Urinary bladder (tissue), 4 donors: ENCODE results near the gene FBXL19. TPM values are rescaled to one million over a fixed set of nuclear protein-coding genes. Genes with fewer than 3 reads are reported as not detected.

Source experiments
- DNase-seq: peaks from one replicate; pipeline ENCODE4 v3.0.0-alpha.2; 2015; ENCODE audit errors: extremely low spot score
- H3K27ac ChIP-seq: one replicate; pipeline ENCODE4 v1.5.1; 2013; ENCODE audit warnings: low read depth, mild to moderate bottlenecking, moderate library complexity
- H3K36me3 ChIP-seq: one replicate; pipeline ENCODE4 v1.6.1; 2013; ENCODE audit warnings: mild to moderate bottlenecking, moderate library complexity; ENCODE audit not compliant: insufficient read depth
- H3K4me1 ChIP-seq: one replicate; pipeline ENCODE4 v1.6.1; 2013; ENCODE audit warnings: mild to moderate bottlenecking, moderate library complexity; ENCODE audit not compliant: insufficient read depth
- H3K4me3 ChIP-seq: one replicate; pipeline ENCODE4 v1.5.1; 2013; ENCODE audit warnings: low read depth, low read length
- WGBS: extraction: QIAGEN DNeasy Blood & Tissue Kit; methylation state at CpG from one replicate; pipeline ENCODE4 v1.1.7; 2013; 5-methylcytosine and 5-hydroxymethylcytosine counted together
- polyA plus RNA-seq: library from polyadenylated mRNA; stranded (reverse); fragments of 200-250 nt; gene quantifications from one replicate; pipeline ENCODE4 v1.2.3, GENCODE V29; 2013
- total RNA-seq: library from RNA; depleted of rRNA; stranded (reverse); fragments of >200 nt; gene quantifications from one replicate; pipeline ENCODE4 v1.2.3, GENCODE V29; 2014
- donor health status: healthy with polysubstance abuse.
- donor health status: healthy.

FBXL19 gene
- total and polyA plus RNA-seq, 2 donors: 9.6 to 15.2 TPM

DNA sequence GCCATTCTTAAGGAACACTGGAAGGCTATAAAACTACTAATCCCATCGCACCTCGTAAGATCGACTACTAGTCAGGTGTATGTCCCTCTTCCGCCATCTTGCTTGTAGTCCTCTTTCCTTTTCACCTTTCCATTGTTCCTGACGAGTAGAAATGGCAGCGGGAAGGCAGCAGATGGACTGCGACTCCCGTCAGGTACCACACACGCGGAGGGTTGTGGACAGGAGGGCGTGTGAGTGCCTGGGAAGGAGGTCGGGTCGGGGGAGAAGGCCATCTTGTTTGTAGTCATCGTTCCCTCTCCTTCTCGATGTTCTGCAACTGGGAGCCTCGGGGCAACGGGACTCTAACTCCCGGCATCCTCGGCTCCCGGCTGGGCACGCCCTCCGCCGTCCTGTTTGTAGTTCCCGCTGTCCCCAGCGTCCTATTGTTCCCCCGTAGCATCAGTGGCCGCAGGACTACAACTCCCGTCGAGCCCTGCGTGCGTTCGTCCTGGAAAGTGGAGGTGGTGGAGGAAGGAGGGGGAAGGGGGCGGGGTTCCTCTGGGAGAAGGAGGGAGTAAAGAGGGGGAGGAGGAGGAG, 324 bp upstream of the FBXL19 start:
- H3K27ac ChIP-seq: peak overlapping the region; percentile 89
- peak overlapping the region; percentile 78 for H3K4me3 ChIP-seq
- peak; percentile 99 for DNase-seq
- H3K36me3 ChIP-seq: no peaks in the 10 kb centered on the region
- H3K4me1 ChIP-seq: no peaks in the 10 kb centered on the region
- WGBS: under 1% methylated on average over 33 of the region's 33 CpGs

DNA sequence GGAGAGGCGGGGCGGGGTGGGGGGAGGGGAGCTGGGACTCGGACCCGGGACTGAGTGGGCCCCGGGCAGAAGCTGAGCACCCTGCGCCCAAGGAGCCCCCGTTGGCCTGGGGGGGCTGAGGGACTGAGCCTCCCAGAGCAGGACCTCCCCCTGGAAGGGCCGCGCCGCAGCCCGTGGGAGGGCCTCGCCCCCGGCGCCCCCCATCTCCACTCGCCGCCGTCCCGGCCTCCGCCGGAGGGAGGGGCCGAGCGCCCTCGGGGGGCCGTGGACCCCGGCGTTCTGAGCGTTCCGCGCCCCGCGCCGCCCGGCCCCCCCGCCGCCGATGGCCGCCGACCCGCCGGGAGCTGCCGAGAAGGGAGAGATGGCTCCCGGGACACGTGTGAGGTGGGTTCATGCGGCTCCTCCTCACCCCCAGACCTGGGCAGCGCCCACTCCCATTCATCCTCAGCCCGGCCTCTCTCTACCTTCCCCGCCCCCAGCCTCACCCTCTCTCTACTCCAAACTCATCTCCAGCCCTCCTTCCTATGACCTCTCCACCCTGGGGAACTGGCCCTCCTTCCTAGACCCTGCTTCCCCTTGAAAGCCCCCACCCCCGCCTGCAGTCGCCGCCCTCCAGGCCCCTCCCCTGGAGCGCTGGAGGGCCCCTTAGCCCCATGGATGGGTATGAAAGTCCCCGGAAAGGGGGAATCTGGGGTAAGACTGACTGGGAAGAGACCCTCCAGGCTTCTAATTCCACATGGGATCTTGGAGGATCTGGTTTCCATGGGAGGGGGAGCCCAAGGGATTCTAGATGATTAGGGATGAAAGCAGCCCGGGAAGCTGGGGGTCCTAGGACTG, 922 bp downstream of the FBXL19 start:
- Histone ChIP-seq H3K4me1 (no peaks in the 10 kb centered on the region), H3K36me3 (no peaks in the 10 kb centered on the region), H3K4me3 (peak overlapping the region; percentile 78), H3K27ac (peak overlapping the region; percentile 12)
- no peak for DNase-seq
- 3% methylated on average over 53 of the region's 53 CpGs for WGBS

DNA sequence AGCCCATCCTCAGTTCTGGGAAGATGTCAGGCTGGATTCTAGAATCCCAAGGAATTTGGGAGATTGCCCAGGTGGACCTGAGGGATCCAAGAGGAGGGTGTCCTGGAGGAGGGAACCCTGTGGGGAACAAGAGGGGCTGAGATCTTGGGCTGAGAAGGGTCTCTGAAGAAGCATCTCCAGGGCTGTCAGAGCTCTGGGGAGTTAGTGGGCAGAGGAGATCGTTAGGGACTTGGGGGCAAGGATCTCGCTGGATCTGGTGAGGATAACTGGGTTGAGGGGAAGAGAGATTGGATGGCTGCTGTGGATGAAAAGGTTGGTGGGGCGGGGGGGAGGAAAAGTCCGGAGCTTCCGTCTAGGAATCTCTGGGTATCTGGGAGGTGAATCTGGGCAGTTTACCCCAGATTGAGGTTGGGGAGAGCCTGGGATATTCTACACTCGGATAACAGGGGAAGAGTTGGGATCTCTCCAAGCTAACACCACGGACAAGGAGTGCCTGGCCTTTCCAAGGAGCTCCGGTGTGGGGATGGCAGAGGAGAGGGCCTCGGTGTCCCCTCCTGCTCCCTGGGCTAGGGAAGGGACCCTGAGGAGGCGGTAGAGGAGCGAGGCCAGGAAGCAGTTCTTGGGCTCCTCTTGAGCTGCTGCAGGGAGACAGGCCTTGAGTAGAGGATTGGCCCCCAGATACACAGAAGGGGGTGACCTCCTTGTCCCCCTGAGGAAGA, 1.7 kb downstream of the FBXL19 start:
- H3K4me1 ChIP-seq: no peaks in the 10 kb centered on the region
- no peak overlapping the region for H3K4me3 ChIP-seq
- no peak overlapping the region for H3K27ac ChIP-seq

DNA sequence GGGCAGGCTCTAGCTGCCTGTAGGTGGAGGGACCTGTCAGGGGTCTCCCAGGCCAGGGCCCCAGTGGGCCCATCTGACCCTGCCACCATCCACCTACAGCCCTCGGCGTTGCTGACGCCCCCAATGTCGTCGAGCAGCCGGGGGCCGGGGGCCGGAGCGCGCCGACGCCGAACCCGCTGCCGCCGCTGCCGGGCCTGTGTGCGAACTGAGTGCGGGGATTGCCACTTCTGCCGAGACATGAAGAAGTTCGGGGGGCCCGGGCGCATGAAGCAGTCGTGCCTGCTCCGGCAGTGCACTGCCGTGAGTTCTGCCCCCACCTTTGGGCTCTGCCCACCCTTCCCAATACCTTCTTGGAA, 2.2 kb downstream of the FBXL19 start:
- H3K36me3 ChIP-seq: no peaks in the 10 kb centered on the region
- H3K4me1 ChIP-seq: no peaks in the 10 kb centered on the region
- no peak for DNase-seq
- H3K4me3 ChIP-seq: no peak overlapping the region
- H3K27ac ChIP-seq: no peak overlapping the region
- WGBS: 91% methylated on average over 26 of the region's 26 CpGs

More for the DNA sequence above, 1.7 kb downstream of the FBXL19 start:
- 65% methylated on average over 11 of the region's 11 CpGs for WGBS
- no peaks in the 10 kb centered on the region for H3K36me3 ChIP-seq
- no peak for DNase-seq

DNA sequence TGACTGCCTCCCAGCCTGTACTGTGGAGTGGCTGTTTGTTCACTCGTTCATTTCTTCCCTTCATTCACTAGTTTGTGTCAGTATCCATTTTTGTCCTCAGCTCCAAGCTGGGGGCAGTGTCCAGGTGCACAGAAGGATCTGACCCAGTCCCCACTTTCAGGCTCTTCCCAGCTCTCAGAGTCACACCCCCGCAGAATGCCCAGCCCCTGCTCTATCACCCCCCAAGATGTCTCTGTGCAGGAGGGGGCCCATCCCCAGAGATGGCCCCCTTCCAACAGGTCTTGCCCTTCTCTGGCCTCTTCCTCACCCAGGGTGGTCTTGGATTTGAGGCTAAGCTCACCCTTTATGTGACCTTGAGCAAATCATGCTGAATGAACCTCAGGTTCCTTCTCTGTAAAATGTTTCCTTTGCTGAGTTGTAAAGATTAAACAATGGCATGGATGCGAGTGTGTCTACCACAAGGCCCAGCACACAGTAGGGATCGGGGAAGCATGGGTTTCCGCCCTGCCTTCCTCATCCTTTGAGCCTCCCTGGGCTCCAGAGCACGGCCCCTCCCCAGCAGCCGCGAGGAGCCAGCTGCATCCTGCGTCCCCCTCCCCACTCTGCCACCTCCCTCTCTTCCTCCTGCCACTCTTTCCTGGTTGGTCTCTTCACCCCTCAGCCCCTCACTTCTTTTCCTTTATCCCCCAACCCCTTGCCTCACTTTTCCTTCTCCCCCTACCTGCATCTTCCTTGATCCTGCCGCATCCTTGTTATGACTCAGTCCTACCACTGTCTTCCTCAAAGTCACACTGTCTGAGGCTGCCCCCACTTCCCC, 2.8 kb downstream of the FBXL19 start:
- H3K27ac ChIP-seq: no peak overlapping the region
- H3K36me3 ChIP-seq: no peaks in the 10 kb centered on the region
- H3K4me1 ChIP-seq: no peaks in the 10 kb centered on the region
- WGBS: 72% methylated on average over 10 of the region's 10 CpGs
- DNase-seq: no peak
- no peak overlapping the region for H3K4me3 ChIP-seq

DNA sequence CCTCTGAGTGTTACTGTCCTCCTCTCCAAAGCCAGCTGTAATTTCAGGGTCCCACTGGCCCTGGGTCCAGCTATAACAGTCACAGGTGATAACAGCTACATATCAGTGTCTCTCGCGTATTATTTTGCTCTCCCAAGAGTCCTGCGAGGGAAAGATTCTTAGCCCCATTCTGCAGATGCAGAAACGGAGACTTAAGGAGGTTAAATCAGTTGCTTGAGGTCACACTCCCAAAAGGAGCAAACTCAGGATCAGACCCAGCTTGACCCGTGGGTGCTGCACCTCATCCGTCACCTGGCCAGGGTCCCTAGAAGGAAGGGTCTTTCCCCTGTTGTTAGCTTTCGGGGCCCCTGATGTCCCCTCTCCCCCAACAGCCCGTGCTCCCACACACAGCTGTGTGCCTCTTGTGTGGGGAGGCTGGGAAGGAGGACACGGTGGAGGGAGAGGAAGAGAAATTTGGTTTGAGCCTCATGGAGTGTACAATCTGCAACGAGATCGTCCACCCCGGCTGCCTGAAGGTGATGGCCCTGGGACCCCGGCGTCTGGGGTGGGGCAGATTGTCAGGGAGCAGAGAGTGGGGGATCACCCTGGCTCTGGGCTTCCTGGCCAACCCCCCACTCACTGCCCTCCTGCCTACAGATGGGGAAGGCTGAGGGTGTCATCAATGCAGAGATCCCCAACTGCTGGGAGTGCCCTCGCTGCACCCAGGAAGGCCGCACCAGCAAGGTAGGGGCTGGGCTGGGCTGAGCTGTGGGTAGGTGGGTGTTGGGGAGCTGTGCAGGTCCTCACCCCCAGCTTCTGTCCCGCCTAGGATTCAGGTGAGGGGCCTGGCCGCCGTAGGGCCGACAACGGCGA, 3.8 kb downstream of the FBXL19 start:
- no peak for DNase-seq
- 86% methylated on average over 22 of the region's 22 CpGs for WGBS
- Histone ChIP-seq H3K36me3 (no peaks in the 10 kb centered on the region), H3K27ac (no peak overlapping the region), H3K4me3 (no peak overlapping the region), H3K4me1 (no peaks in the 10 kb centered on the region)

DNA sequence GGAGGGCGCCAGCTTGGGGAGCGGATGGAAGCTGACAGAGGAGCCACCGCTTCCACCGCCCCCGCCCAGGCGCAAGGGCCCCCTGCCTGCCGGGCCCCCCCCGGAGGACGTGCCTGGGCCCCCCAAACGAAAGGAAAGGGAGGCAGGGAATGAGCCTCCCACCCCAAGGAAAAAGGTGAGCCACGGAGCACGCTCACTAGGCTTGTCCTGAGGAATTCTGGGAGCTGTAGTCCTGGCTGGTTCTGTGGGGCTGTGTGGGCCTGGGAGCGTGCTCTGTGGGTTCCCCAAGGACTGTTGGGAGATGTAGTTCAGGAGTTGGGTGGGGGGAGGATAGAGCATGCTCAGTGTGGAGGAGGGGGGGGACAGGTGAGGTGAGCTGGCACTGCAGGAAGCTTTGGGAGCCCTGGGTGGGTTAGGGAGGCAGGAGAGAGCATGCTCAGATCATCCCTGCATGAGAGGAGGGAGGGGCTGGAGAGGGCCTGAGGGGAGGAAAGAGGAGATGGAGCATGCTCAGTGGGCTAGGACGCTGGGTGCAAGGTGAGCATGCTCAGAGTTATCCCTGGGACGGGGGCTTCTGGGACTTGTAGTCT, 4.5 kb downstream of the FBXL19 start:
- no peaks in the 10 kb centered on the region for H3K36me3 ChIP-seq
- WGBS: 52% methylated on average over 15 of the region's 15 CpGs
- DNase-seq: no peak
- no peaks in the 10 kb centered on the region for H3K4me1 ChIP-seq
- no peak overlapping the region for H3K27ac ChIP-seq
- H3K4me3 ChIP-seq: no peak overlapping the region

DNA sequence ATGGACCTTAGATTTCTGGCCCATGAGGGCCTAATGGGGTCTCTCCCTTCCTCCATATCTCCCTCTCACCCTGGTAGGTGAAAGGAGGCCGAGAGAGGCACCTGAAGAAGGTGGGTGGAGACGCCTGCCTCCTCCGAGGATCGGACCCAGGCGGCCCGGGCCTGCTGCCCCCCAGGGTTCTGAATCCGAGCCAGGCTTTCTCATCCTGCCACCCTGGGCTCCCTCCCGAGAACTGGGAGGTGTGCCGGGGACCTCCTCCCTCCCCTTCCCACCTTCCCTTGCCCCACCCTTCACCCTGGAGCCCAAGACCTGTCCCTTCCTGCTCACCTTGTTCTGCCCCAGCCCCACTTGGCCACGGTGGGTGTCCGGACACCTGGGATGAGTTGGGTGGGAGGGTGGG, 5.0 kb downstream of the FBXL19 start:
- Histone ChIP-seq H3K36me3 (no peaks in the 10 kb centered on the region), H3K27ac (no peak overlapping the region), H3K4me1 (no peaks in the 10 kb centered on the region), H3K4me3 (no peak overlapping the region)
- DNase-seq: no peak
- WGBS: 89% methylated on average over 11 of the region's 11 CpGs

DNA sequence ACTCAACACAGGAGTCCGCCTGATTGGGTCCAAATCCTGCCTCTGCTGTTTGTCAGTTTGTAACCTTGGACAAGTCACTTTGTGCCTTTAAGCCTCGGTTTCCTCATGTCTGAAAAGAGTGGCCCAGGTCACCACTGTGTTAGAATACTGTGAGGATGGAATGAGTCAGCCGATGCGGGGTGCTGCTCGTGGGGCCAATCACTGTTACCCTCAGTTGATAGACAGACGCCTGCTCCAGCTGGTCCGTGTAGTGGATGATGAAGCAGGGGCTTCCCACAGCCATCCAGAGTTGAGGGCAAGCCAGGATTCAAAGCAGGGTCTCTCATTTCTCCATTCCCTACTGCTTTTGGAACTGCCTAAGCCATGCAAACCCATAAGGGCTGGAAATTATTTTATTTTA, 5.8 kb downstream of the FBXL19 start:
- Histone ChIP-seq H3K36me3 (no peaks in the 10 kb centered on the region), H3K27ac (no peak overlapping the region), H3K4me3 (no peak overlapping the region), H3K4me1 (no peaks in the 10 kb centered on the region)
- WGBS: 85% methylated on average over 7 of the region's 7 CpGs
- DNase-seq: no peak

DNA sequence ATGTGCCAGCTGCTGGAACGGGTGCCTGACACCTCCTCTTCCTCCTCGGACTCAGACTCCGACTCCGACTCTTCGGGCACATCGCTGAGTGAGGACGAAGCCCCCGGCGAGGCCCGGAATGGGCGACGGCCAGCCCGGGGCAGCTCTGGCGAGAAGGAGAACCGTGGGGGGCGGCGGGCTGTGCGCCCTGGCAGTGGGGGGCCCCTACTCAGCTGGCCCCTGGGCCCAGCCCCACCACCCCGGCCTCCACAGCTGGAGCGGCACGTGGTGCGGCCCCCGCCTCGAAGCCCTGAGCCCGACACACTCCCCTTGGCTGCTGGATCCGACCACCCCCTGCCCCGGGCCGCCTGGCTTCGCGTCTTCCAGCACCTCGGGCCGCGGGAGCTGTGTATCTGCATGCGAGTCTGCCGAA, 6.8 kb downstream of the FBXL19 start:
- Histone ChIP-seq H3K27ac (no peak overlapping the region), H3K36me3 (no peaks in the 10 kb centered on the region), H3K4me1 (no peaks in the 10 kb centered on the region), H3K4me3 (no peak overlapping the region)
- DNase-seq: no peak
- 92% methylated on average over 35 of the region's 35 CpGs for WGBS

DNA sequence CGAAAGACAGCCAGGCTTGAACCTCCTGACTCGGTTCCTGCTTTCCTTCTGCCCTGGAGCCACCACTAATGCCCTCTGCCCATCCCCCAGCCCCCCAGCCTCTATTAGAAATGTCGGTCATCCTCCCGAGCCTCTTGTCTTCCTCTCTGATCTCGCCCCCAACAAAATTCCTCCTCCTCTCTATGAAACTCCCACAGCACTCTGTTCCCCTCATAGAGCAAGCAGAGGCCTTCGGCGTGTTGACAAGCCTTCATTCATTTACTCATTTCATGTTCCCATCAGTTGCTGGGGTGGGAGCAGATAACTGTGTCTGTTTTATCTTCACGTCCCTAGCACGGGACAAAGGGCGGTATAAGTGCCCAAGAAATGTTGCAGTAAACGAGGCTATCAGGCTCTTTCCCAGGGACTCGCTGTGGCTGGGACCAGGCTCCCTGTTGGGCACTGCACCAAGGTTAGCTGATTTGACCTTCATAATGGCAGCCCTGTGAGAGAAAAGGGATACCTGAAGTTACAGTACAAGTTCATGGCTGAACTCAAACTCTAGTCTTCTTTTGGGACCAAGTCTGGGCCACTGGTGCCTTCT, 7.8 kb downstream of the FBXL19 start:
- no peak overlapping the region for H3K27ac ChIP-seq
- H3K4me1 ChIP-seq: no peaks in the 10 kb centered on the region
- H3K4me3 ChIP-seq: no peak overlapping the region
- no peaks in the 10 kb centered on the region for H3K36me3 ChIP-seq
- DNase-seq: no peak
- 77% methylated on average over 12 of the region's 12 CpGs for WGBS

DNA sequence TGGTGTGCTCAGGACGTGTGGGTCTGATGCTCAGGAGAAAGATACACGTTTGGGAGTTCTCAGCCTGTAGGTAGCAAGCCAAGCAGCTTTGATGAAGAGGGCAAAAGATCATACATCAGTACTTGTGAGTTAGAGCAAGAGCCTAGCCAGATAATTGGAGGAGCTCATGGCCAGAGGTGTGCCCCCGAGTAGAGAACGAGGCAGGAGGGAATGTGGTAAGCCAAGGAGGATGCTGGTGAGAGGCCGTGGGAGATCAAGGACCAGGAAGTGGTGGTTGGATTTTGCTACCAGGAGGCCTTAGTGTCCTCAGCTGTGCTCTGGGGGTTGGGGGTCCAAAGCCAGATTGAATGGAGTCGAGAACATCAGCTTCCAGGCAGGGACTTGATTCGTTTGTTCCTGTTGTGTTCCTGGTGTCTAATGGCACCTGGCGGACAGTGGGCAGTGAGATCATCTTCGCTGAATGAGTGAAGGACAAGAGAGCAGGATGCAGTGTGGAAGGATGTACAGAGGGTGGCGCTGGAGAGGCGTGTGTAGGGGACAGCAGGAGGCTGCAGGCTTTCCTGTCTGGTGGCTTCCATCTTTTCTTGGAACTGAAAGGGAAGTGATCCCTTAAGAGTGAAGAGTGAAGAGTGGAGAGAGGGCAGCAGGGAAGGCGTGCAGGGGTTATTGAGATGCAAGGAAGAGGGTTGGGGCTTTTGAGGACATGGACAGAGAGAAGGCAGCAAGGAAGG, 11.6 kb downstream of the FBXL19 start:
- Histone ChIP-seq H3K4me3 (no peak overlapping the region), H3K27ac (no peak overlapping the region), H3K36me3 (no peaks in the 10 kb centered on the region), H3K4me1 (no peaks in the 10 kb centered on the region)
- 65% methylated on average over 12 of the region's 12 CpGs for WGBS
- no peak for DNase-seq
